ENCODE measurements around the gene ZFC3H1.
"Not testable (repeated sequence)": the region's sequence is repeated elsewhere in the genome, so short reads cannot be mapped to it uniquely, and the experiment has no call there.

ZFC3H1 gene, protein sequence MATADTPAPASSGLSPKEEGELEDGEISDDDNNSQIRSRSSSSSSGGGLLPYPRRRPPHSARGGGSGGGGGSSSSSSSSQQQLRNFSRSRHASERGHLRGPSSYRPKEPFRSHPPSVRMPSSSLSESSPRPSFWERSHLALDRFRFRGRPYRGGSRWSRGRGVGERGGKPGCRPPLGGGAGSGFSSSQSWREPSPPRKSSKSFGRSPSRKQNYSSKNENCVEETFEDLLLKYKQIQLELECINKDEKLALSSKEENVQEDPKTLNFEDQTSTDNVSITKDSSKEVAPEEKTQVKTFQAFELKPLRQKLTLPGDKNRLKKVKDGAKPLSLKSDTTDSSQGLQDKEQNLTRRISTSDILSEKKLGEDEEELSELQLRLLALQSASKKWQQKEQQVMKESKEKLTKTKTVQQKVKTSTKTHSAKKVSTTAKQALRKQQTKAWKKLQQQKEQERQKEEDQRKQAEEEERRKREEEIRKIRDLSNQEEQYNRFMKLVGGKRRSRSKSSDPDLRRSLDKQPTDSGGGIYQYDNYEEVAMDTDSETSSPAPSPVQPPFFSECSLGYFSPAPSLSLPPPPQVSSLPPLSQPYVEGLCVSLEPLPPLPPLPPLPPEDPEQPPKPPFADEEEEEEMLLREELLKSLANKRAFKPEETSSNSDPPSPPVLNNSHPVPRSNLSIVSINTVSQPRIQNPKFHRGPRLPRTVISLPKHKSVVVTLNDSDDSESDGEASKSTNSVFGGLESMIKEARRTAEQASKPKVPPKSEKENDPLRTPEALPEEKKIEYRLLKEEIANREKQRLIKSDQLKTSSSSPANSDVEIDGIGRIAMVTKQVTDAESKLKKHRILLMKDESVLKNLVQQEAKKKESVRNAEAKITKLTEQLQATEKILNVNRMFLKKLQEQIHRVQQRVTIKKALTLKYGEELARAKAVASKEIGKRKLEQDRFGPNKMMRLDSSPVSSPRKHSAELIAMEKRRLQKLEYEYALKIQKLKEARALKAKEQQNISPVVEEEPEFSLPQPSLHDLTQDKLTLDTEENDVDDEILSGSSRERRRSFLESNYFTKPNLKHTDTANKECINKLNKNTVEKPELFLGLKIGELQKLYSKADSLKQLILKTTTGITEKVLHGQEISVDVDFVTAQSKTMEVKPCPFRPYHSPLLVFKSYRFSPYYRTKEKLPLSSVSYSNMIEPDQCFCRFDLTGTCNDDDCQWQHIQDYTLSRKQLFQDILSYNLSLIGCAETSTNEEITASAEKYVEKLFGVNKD (N-terminal part only)

DNA sequence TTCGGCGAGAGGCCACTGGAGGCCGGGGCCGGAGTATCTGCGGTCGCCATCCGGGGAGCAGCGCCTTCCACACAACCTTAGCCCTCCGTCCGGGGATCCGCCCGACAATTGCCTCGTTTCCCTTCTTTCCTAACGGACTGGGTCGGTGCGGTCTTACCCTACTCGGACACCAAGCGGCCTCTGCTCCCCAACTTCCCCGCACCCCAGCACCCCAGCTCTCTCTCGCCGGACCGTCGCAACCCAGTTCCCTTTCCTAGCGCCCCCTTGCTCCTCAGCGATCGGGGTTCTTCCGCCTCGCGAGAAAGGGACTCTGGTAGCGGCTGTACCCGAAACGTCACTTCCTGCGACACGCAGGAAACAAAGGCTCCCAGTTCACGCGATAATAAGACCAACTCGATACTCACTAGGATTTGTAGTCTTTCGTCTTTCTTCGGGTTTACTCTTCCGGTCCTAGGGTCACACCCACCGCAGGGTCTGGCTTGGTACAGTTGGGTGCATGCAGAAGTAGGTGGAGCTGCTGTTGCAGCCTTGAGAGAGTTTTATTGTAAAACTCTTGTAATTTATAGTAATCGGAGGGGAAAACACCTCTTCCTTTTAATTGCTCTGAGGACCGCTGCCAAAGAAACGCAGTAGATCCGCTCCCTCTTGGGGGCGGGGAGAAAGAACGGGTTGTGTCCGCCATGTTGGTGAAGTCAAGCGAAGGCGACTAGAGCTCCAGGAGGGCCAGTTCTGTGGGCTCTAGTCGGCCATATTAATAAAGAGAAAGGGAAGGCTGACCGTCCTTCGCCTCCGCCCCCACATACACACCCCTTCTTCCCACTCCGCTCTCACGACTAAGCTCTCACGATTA lies at the start of gene ZFC3H1, which contains the start of gene THAP2:
Gene ZFC3H1, minus strand, starts transcription at position 288 of the 850 bp plus-strand sequence. Its CDS starts 238 bp downstream, at position 50.
Gene THAP2, plus strand, starts transcription at position 741 of the 850 bp plus-strand sequence. CDS start 209 bp downstream, outside the sequence.
- DNase-seq = peak; percentile 87

DNA sequence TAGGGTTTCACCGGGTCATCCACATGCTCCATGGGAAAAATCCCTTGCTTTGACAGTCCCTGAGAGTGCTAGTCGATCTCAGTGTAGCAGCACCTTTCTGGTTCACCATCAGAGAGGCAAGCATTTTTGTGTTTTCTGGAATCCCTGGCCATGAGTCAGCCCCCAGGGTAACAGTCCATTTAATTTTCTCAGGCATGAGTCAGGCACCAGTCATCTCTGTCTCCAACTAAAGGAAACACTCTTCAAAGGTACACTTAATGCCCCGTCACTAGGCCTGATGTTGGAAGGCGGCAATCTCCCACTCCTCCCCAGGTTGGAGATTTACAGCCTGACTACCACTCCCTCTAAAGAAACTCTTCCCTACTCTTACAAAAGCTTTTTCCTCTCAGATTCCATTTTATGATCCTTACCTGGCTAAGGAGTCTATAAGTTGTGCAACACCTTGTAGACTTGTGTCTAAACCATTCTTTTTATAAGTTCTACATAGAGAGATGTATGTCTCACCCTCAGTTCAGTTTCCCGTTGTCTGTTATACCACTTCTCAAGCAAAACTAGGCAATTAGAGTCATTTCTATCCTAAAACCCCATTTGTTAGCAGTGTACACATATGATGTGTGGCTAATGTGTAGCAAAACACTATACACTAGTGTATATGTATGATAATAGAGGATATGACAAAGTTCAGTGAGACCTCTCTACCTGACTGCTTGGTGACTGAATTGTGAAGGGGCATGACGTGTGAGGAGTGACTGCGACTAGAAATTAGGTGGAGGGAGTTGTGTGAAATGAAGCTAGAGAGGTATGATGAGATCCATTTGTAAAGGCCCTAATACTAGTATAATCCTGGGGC lies 46.9 kb upstream of the ZFC3H1 start:
- no peak for DNase-seq

GRCh38 chr12:71708658-71709057 lies 45.0 kb upstream of the ZFC3H1 start:
- no peak for DNase-seq

- no peak for DNase-seq
Observed at GRCh38 chr12:71704920-71705319, 41.3 kb upstream of the ZFC3H1 start.

DNA sequence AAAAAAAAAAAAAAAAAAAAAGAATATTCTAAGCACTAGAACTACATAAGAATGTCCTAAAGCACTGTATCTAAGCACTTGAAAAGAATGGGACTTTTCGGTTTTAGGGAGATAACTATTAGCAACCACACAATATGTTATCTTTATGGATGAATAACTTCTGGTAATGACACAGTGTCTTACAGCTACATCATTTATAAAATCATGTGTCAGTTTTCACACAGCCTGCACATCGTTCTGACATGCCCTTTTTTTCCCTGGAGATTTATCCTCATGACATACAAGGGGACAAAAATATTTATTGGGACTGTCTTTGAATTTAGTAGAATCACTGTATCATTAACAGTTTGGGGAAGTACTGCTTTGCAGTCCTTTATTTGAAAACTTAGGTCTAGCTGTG lies 39.6 kb upstream of the ZFC3H1 start:
- DNase-seq = no peak

- DNase-seq = no peak
Observed at GRCh38 chr12:71702590-71702989, 38.9 kb upstream of the ZFC3H1 start.

- DNase-seq = not testable (repeated sequence)
Observed at GRCh38 chr12:71702181-71702580, 38.5 kb upstream of the ZFC3H1 start.

GRCh38 chr12:71695782-71696181 lies 32.1 kb upstream of the ZFC3H1 start:
- no peak for DNase-seq

- DNase-seq = no peak
Observed at GRCh38 chr12:71694099-71694820, 30.6 kb upstream of the ZFC3H1 start.

DNA sequence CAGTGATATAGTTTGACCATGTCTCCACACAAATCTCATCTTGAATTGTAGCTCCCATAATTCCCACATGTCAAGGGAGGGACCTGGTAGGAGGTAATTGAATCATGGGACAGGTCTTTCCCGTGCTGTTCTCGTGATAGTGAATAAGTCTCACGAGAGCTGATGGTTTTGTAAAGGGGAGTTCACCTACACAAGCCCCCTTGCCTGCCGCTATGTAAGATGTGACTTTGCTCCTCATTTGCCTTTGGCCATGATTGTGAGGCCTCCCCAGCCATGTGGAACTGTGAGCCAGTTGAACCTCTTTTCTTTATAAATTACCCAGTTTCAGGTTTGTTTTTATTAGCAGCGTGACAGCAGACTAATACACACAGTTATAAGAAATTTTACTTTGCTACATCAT lies 30.0 kb upstream of the ZFC3H1 start:
- DNase-seq = not testable (repeated sequence)

DNA sequence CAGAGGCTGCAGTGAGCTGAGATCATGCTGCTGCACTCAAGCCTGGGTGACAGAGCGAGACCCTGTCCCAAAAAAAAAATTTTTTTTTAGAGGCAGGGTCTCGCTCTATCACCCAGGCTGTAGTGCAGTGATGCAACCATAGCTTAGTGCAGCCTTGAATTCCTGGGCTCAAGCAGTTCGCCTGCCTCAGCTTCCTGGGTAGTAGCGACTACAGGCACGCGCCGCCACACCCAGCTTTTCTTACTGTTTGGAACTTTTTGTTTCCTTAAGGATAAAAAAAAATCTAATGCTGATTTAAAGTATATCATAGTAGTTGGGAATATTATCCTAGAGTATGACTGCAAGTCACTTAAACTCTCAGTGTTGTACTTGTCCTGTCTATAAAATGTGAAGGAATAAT lies 29.5 kb upstream of the ZFC3H1 start:
- no peak for DNase-seq

DNA sequence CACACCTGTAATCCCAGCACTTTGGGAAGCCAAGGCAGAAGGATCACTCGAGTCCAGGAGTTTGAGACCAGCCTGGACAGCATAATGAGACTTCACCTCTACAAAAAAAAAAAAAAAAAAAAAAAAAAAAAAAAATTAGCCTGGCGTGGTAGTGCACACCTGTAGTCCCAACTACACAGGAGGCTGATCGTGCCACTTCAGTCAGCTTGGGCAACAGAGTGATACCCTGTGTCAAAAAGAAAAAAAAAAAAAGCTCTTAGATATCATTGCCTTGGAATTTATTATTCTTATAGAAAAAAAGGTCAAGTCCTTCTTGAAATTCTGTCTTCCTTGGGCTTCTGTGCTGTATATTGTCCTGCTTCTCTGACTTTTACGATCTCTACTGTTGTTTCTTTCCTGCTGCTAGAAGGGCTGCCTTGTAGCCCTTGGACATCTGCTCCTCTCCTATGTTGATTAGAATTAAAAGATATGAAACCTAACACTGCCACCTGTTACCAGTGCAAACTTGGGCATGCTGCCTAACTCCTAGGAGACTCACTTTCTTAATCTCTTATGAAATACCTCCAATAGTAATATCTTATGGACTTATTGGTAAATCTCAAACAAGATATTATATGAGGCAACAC lies 28.0 kb upstream of the ZFC3H1 start:
- DNase-seq = no peak

GRCh38 chr12:71688961-71689570 lies 25.4 kb upstream of the ZFC3H1 start:
- DNase-seq = no peak

DNA sequence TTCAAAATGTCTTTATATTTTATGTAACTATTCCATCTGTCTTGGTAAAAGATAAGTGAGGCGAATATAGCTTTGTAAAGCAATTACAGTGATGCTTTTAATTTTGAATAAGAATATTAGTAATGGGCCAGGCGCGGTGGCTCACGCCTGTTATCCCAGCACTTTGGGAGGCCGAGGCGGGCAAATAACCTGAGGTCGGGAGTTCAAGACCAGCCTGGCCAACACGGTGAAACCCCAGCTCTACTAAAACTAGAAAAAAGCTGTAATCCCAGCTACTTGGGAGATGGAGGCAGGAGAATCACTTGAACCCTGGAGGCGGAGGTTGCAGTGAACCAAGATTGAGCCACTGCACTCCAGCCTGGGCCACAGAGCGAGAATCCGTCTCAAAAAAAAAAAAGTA lies 23.5 kb upstream of the ZFC3H1 start:
- DNase-seq = not testable (repeated sequence)

DNA sequence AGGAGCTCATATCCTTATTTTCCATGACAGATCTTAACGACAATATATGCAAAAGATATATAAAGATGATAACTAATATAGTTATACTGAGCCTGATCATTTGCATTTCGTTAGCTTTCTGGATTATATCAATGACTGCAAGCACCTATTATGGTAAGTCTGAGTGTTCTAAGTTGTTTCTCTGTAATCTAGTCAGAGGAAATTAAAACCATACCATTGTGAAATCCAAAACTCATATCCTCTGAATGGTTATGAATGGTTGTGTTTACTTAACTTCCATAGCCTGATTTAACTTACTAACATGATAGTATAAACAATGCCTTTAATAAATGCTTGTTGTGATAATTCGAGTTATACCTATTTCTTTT lies 23.0 kb upstream of the ZFC3H1 start:
- no peak for DNase-seq

- DNase-seq = peak; percentile 79
Observed at GRCh38 chr12:71685914-71686657, 22.4 kb upstream of the ZFC3H1 start, which contains the start of gene TMEM19. Gene TMEM19, plus strand, starts transcription at chr12:71686082. Its CDS starts 599 bp downstream, at chr12:71686681.

- DNase-seq = no peak
Observed at GRCh38 chr12:71685312-71685906, 21.8 kb upstream of the ZFC3H1 start.

DNA sequence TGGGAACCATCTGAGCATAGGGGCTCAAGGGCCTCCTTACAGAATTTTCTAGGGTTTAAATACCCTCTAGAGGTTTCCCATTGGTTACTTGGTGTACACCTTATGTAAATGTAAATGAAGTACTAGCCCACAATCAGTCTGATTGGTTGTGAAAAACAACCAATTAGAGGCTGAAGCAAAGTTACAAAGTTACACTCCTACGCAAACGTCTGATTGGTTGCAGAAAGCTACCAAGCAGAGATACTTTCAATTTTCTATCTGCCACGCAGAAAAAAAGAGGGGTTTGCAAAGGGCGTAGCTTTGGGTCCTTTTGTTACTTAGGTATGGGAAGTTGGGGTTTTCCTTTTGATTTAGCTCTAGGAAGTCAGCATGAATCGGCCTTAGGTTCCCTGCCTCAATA lies 20.4 kb upstream of the ZFC3H1 start:
- DNase-seq = no peak
